Measurements from ENCODE around the gene TBX19. TPM values are rescaled to one million over a fixed set of nuclear protein-coding genes. Genes with fewer than 3 reads are reported as not detected.

The TBX19 gene
- total and polyA plus RNA-seq, 2 of the 8 experiments (the other 6 are each of a cell fraction or from before 2014, with no cell fraction given), result 1.0 to 1.8 TPM

GRCh38 chr1:168340781-168341482 is 60.3 kb downstream of the TBX19 start:
- H3K79me1 ChIP-seq (ENCODE audit: low read depth, low read length), result no peaks in the 10 kb centered on the region
- H2BK15ac ChIP-seq (ENCODE audit: low read length), result no peak overlapping the region
- no peak overlapping the region for H3K23ac ChIP-seq (ENCODE audit: insufficient read length)
- H2AK5ac ChIP-seq (ENCODE audit: low read depth, low read length), result no peak overlapping the region
- FAIRE-seq (no peak), DNase-seq (ENCODE audit: low read depth in 1 of 2, low spot score in 2 of 2) (no peak)
- no peak overlapping the region for H3K4me2 ChIP-seq (ENCODE audit: insufficient read depth in 1 of 2, low read depth in 2 of 2, low read length in 2 of 2)
- POLR2A ChIA-PET (ENCODE audit: partially characterized antibody), result no interaction called here
- H2BK120ac ChIP-seq (replicated peaks; ENCODE audit: low read depth, low read length), result no peak overlapping the region
- no peaks in the 10 kb centered on the region for H3K27me3 ChIP-seq (replicated peaks in 1 of 4; ENCODE audit: control insufficient read depth in 3 of 4, extremely low read depth in 1 of 4, insufficient read depth in 3 of 4, low read length in 3 of 4)
- H3K23me2 ChIP-seq (ENCODE audit: low read depth, low read length), result no peaks in the 10 kb centered on the region
- CTCF ChIA-PET (ENCODE audit: partially characterized antibody), result interaction anchor here (1.2 to 4.4 kb wide), 13 partner anchors 11 to 798 kb away, joined by 3 to 29 read pairs (median 10); no protein-coding TSS in a partner anchor
- H3K27ac ChIP-seq (ENCODE audit: low read depth, low read length), result no peak overlapping the region
- H3K9ac ChIP-seq (replicated peaks in 1 of 4; ENCODE audit: extremely low read depth in 1 of 4, low read depth in 3 of 4, low read length in 3 of 4), result no peak overlapping the region
- H3K4ac ChIP-seq (replicated peaks; ENCODE audit: insufficient read length, low read depth, low read length), result no peak overlapping the region
- H2BK5ac ChIP-seq (ENCODE audit: low read depth, low read length), result no peak overlapping the region
- H2BK12ac ChIP-seq (ENCODE audit: low read depth, low read length), result no peak overlapping the region
- no peaks in the 10 kb centered on the region for H3K79me2 ChIP-seq (ENCODE audit: control insufficient read depth in 1 of 2, insufficient read depth in 2 of 2, low read length in 2 of 2)
- H2AFZ ChIP-seq (ENCODE audit: low read length), result no peak overlapping the region
- H3K36me3 ChIP-seq (ENCODE audit: control insufficient read depth in 2 of 4, insufficient read depth in 4 of 4, low read length in 3 of 4), result no peaks in the 10 kb centered on the region
- H3K4me3 ChIP-seq (ENCODE audit: extremely low read depth in 1 of 4, insufficient read depth in 2 of 4, low read depth in 3 of 4, low read length in 4 of 4), result no peak overlapping the region
- no peak overlapping the region for H2BK20ac ChIP-seq (ENCODE audit: low read length)
- no peak overlapping the region for H3K18ac ChIP-seq (ENCODE audit: extremely low read depth, low read length)
- H3K56ac ChIP-seq (replicated peaks; ENCODE audit: insufficient read length, low read depth, low read length), result no peak overlapping the region
- no peaks in the 10 kb centered on the region for H3K4me1 ChIP-seq (replicated peaks in 1 of 4; ENCODE audit: control insufficient read depth in 3 of 4, insufficient read depth in 4 of 4, low read length in 3 of 4)
- H3K14ac ChIP-seq (ENCODE audit: insufficient read length), result no peak overlapping the region
- H4K8ac ChIP-seq (ENCODE audit: extremely low read depth, insufficient read depth, low read length), result no peak overlapping the region
- no peak overlapping the region for H4K5ac ChIP-seq (ENCODE audit: insufficient read length, low read depth, low read length)
- H4K20me1 ChIP-seq (replicated peaks in 1 of 2; ENCODE audit: control insufficient read depth in 1 of 2, insufficient read depth in 2 of 2, low read length in 2 of 2), result no peaks in the 10 kb centered on the region
- H4K91ac ChIP-seq (replicated peaks; ENCODE audit: insufficient read length, low read length), result no peak overlapping the region
- H3K9me3 ChIP-seq (ENCODE audit: insufficient read depth in 2 of 2, low read depth in 1 of 2, low read length in 1 of 2), result no peaks in the 10 kb centered on the region; a peak in 1 of 4 replicates
- WGBS, 2 experiments (ENCODE audit: extremely low coverage in 1 of 2, insufficient coverage in 1 of 2, insufficient read length in 1 of 2, insufficient replicate concordance in 2 of 2, low coverage in 1 of 2, low lambda C conversion rate in 2 of 2, missing lambda C conversion rate in 1 of 2), result 89% methylated on average over 3 of the region's 3 CpGs; no CpG with 5 or more reads in 1 of the 2 experiments
- TF ChIP-seq SIX5 (IDR thresholded peaks at IDR 0.05; ENCODE audit: low read depth, low read length) (no peak), RXRA (IDR thresholded peaks at IDR 0.05; ENCODE audit: insufficient read depth, low read depth, low read length) (no peak), NANOG (IDR thresholded peaks at IDR 0.05; ENCODE audit: insufficient read depth, low read depth, low read length, poor library complexity, severe bottlenecking) (no peak), SAP30 (IDR thresholded peaks at IDR 0.05; ENCODE audit: insufficient read depth, insufficient replicate concordance, low read length) (no peak), TCF12 (IDR thresholded peaks at IDR 0.05; ENCODE audit: low read depth, low read length) (no peak), SIN3A (conservative IDR thresholded peaks at IDR 0.05 in 1 of 2, IDR thresholded peaks at IDR 0.05 in 1 of 2; ENCODE audit: low read depth in 1 of 2, low read length in 2 of 2) (no peak), SP2 (IDR thresholded peaks at IDR 0.05; ENCODE audit: low read length) (no peak), CEBPB (IDR thresholded peaks at IDR 0.05; ENCODE audit: low read depth, low read length) (no peak), ZNF274 (IDR thresholded peaks at IDR 0.05; ENCODE audit: borderline replicate concordance, extremely low read depth, low read length) (no peak), JUND (IDR thresholded peaks at IDR 0.05; ENCODE audit: low read length) (no peak), PHF8 (conservative IDR thresholded peaks at IDR 0.05; ENCODE audit: low read depth, low read length) (no peak), SUZ12 (IDR thresholded peaks at IDR 0.05; ENCODE audit: low read length) (no peak)

Measured in H1 (cell line).